Endothelial cell of umbilical vein (primary cell): ENCODE data around the gene HPS4. TPM values are rescaled to one million over a fixed set of nuclear protein-coding genes. Genes with fewer than 3 reads are reported as not detected.

Experiments
- BruUV-seq: library from RNA; stranded (reverse); fragments of 400-500 nt; replicated peaks from 2 replicates; lab custom pipeline; 2021; lab: Mats Ljungman, UMichigan
- CTCF ChIA-PET: fragments of 300-600, 350-600 bp; sonication (Branson Sonifier 250); formaldehyde crosslinking; loops from one replicate; lab custom pipeline; 2021; ENCODE audit warnings: antibody characterized with exemption, inconsistent platforms; lab: Charles Lee
- POLR2A ChIA-PET: fragments of 300-600, 350-600 bp; sonication (Branson Sonifier 250); formaldehyde crosslinking; loops from one replicate; lab custom pipeline; 2021; ENCODE audit warnings: antibody characterized with exemption, inconsistent platforms; lab: Charles Lee
- DNase-seq: peaks from one replicate; pipeline ENCODE4 v3.0.0-alpha.2; 2011; ENCODE audit warnings: low read depth, low spot score
- FAIRE-seq: peaks from 2 replicates; lab custom pipeline; 2011; peaks lifted over from hg19 to GRCh38; lab: Jason Lieb, UNC
- H2AFZ ChIP-seq: 2 replicates; pipeline ENCODE4 v1.6.0; 2012; ENCODE audit warnings: low read depth, low read length, control low read depth, inconsistent platforms
- H3K27ac ChIP-seq: 2 replicates; pipeline ENCODE4 v1.5.1; 2011; ENCODE audit warnings: low read depth, mild to moderate bottlenecking, control low read depth, low read length, moderate library complexity; ENCODE audit not compliant: insufficient read depth
- H3K27me3 ChIP-seq, 2 experiments: 2 replicates each; pipeline versions ENCODE4 v1.6.0 to v1.6.1; 2011; ENCODE audit warnings: low read length in 2 of 2, mixed read lengths in 1 of 2; ENCODE audit not compliant: control insufficient read depth in 2 of 2, insufficient read depth in 2 of 2
- H3K36me3 ChIP-seq, 2 experiments: 2 replicates in 1 of 2; 3 replicates in 1 of 2; pipeline ENCODE4 v1.5.1; 2011; ENCODE audit warnings: low read length in 2 of 2, mild to moderate bottlenecking in 1 of 2, moderate library complexity in 1 of 2; ENCODE audit not compliant: control insufficient read depth in 2 of 2, insufficient read depth in 2 of 2; ENCODE audit errors: extremely low read depth in 1 of 2
- H3K4me1 ChIP-seq: 3 replicates; pipeline ENCODE4 v1.5.1; 2011; ENCODE audit warnings: mild to moderate bottlenecking, low read length; ENCODE audit not compliant: control insufficient read depth, insufficient read depth; ENCODE audit errors: extremely low read depth
- H3K4me2 ChIP-seq: 2 replicates; pipeline ENCODE4 v1.6.1; 2011; ENCODE audit warnings: low read length, control low read depth, mixed read lengths; ENCODE audit not compliant: insufficient read depth
- H3K4me3 ChIP-seq, 3 experiments: fragments of 200-600 bp in 1 of 3; sonication (generic), shearing (Covaris generic) in 1 of 3; replicated peaks in 1 of 3; 2 replicates each; pipeline ENCODE4 v1.5.1; 2011 to 2016; ENCODE audit warnings: control low read depth in 3 of 3, low read length in 3 of 3, mild to moderate bottlenecking in 2 of 3, inconsistent platforms in 1 of 3, low read depth in 1 of 3, moderate library complexity in 1 of 3; ENCODE audit not compliant: insufficient read depth in 1 of 3
- H3K79me2 ChIP-seq: 2 replicates; pipeline ENCODE4 v1.6.0; 2012; ENCODE audit warnings: low read length, inconsistent platforms; ENCODE audit not compliant: control insufficient read depth, insufficient read depth
- H3K9ac ChIP-seq: replicated peaks from 2 replicates; pipeline ENCODE3; 2011; ENCODE audit warnings: low read length, control low read depth; ENCODE audit not compliant: insufficient read depth; ENCODE audit errors: extremely low read depth
- H3K9me1 ChIP-seq: replicated peaks from 3 replicates; pipeline ENCODE4 v1.6.0; 2011; ENCODE audit warnings: mild to moderate bottlenecking, low read length; ENCODE audit not compliant: control insufficient read depth, insufficient read depth; ENCODE audit errors: extremely low read depth
- H3K9me3 ChIP-seq: replicated peaks from 2 replicates; pipeline ENCODE4 v1.5.1; 2012; ENCODE audit warnings: low read length, inconsistent platforms; ENCODE audit not compliant: control insufficient read depth, insufficient read depth
- H4K20me1 ChIP-seq: replicated peaks from 2 replicates; pipeline ENCODE3; 2011; ENCODE audit warnings: mild to moderate bottlenecking, low read length; ENCODE audit not compliant: control insufficient read depth, insufficient read depth; ENCODE audit errors: extremely low read depth
- EZH2 ChIP-seq: IDR thresholded peaks from 2 replicates; pipeline ENCODE4 v1.6.1; 2012; ENCODE audit warnings: borderline replicate concordance, low read depth, mild to moderate bottlenecking, moderate library complexity, low read length, inconsistent platforms; ENCODE audit not compliant: severe bottlenecking
- FOS ChIP-seq: IDR thresholded peaks from 2 replicates; pipeline ENCODE4 v1.6.1; 2011; ENCODE audit warnings: mild to moderate bottlenecking, low read length, moderate library complexity, borderline replicate concordance; ENCODE audit not compliant: insufficient read depth
- GATA2 ChIP-seq: IDR thresholded peaks from 2 replicates; pipeline ENCODE4 v1.7.0; 2011; ENCODE audit warnings: low read depth, mild to moderate bottlenecking, moderate library complexity, mixed read lengths, low read length; ENCODE audit not compliant: insufficient read length, insufficient read depth
- JUN ChIP-seq: IDR thresholded peaks from 2 replicates; pipeline ENCODE4 v1.6.1; 2011; ENCODE audit warnings: borderline replicate concordance, low read depth; ENCODE audit not compliant: insufficient read length, insufficient read depth
- MYC ChIP-seq: IDR thresholded peaks from one replicate; pipeline ENCODE4 v1.6.1; 2011; ENCODE audit warnings: mild to moderate bottlenecking, low read depth, low read length
- POLR2A ChIP-seq: IDR thresholded peaks from 2 replicates; pipeline ENCODE4 v1.6.1; 2012; ENCODE audit warnings: low read depth, mild to moderate bottlenecking, control low read depth, low read length
- POLR2AphosphoS5 ChIP-seq: IDR thresholded peaks from 2 replicates; pipeline ENCODE4 v1.6.1; 2012; ENCODE audit warnings: low read depth, mild to moderate bottlenecking, control low read depth, low read length, moderate library complexity; ENCODE audit not compliant: insufficient read depth
- dilution Hi-C: fragments of 300-500 bp; cut with MboI; formaldehyde crosslinking; loops from one replicate; pipeline ENCODE4 v1.15.0; 2019; ENCODE audit warnings: low sequenced_read_pairs; ENCODE audit not compliant: extremely low pct_ligation_motif_present
- intact Hi-C: fragments of 100-400 bp; cut with micrococcal nuclease; formaldehyde crosslinking; loops from one replicate; pipeline ENCODE4 v1.10.0; 2022
- polyA plus RNA-seq, 4 experiments: library from polyadenylated mRNA; depleted of rRNA in 3 of 4; stranded (reverse) in 3 of 4; unstranded in 1 of 4; fragments of >200 nt; gene quantifications; 2 replicates each; pipeline versions ENCODE4 v1.2.1 to v1.2.3, GENCODE V29; 2011 to 2012; ENCODE audit warnings: missing spikeins in 1 of 4
- total RNA-seq: library from RNA; stranded (reverse); gene quantifications from 2 replicates; pipeline ENCODE4 v1.2.3, GENCODE V29; 2021
- TF ChIP-seq, protein P1 (sequence below): IDR thresholded peaks from 2 replicates; pipeline ENCODE4 v1.6.1; 2011; ENCODE audit not compliant: insufficient read depth, insufficient read length
- TF ChIP-seq, protein P2 (sequence below), 2 donors: IDR thresholded peaks; 1 replicate in 1 of 2; 2 replicates in 1 of 2; pipeline ENCODE4 v1.5.1; 2011; ENCODE audit warnings: low read length in 2 of 2, mild to moderate bottlenecking in 2 of 2, moderate library complexity in 2 of 2, control low read depth in 1 of 2, inconsistent platforms in 1 of 2, low read depth in 1 of 2; ENCODE audit not compliant: insufficient read depth in 1 of 2; ENCODE audit errors: extremely low read depth in 1 of 2

Gene HPS4
- total and polyA plus RNA-seq, 2 donors (not counting 3 experiments of a cell fraction or from before 2014, with no cell fraction given) = 28.4 to 29.7 TPM

DNA sequence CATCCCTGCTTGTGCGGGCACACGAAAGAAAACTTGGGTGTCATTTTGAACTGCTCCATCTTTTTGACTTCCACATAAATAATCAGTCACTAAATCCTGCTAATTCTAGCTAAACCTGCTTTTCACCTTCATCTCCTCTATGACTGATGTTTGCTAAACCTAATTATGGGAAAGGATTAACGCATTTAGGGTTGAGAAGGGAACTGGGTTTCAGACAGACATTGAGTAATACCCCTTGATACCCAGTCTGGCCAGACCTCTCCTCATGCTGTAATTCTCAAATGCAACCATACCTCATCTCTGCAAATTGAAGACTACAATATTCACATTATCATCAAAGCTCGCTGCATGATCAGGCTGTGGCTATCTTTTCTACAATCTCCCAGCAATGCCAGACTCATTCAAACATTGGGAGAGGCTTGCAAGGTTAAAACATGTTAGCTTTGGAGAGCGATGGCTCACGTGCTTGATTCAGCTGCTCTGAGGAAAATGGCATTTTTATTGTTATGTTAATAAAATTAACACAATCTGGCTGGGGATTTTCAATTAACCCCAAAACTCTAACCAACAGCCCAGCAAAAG is 2.4 kb downstream of the HPS4 start:
- Histone ChIP-seq H3K4me3 (no peak overlapping the region), H3K27me3 (no peaks in the 10 kb centered on the region), H3K4me1 (peaks cover 23% of the 10 kb centered on the region), H3K9me3 (no peaks in the 10 kb centered on the region), H3K9ac (no peak overlapping the region), H3K79me2 (peaks cover 44% of the 10 kb centered on the region), H3K27ac (no peak overlapping the region), H4K20me1 (no peaks in the 10 kb centered on the region), H3K9me1 (no peaks in the 10 kb centered on the region), H2AFZ (no peak overlapping the region), H3K4me2 (no peak overlapping the region), H3K36me3 (peaks cover 5 to 11% of the 10 kb centered on the region in 2 experiments)
- TF ChIP-seq, protein P1, sequence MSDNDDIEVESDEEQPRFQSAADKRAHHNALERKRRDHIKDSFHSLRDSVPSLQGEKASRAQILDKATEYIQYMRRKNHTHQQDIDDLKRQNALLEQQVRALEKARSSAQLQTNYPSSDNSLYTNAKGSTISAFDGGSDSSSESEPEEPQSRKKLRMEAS = no peak
- TF ChIP-seq, protein P2, sequence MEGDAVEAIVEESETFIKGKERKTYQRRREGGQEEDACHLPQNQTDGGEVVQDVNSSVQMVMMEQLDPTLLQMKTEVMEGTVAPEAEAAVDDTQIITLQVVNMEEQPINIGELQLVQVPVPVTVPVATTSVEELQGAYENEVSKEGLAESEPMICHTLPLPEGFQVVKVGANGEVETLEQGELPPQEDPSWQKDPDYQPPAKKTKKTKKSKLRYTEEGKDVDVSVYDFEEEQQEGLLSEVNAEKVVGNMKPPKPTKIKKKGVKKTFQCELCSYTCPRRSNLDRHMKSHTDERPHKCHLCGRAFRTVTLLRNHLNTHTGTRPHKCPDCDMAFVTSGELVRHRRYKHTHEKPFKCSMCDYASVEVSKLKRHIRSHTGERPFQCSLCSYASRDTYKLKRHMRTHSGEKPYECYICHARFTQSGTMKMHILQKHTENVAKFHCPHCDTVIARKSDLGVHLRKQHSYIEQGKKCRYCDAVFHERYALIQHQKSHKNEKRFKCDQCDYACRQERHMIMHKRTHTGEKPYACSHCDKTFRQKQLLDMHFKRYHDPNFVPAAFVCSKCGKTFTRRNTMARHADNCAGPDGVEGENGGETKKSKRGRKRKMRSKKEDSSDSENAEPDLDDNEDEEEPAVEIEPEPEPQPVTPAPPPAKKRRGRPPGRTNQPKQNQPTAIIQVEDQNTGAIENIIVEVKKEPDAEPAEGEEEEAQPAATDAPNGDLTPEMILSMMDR (IDR thresholded peaks at IDR 0.05; ENCODE audit: extremely low read depth in 1 of 2, insufficient read depth in 1 of 2, low read depth in 1 of 2, low read length in 2 of 2) = no peak
- no peak for TF ChIP-seq EZH2
- TF ChIP-seq POLR2AphosphoS5 = no peak
- TF ChIP-seq POLR2A = no peak
- no peak for TF ChIP-seq FOS
- no peak for TF ChIP-seq MYC
- no peak for TF ChIP-seq GATA2
- no peak for TF ChIP-seq JUN
- FAIRE-seq (no peak), DNase-seq (no peak)
- intact Hi-C loops (no loop called here), dilution Hi-C loops (no loop called here)
- POLR2A ChIA-PET = no interaction called here
- CTCF ChIA-PET = interaction anchor here (1.2 to 1.3 kb wide), 2 partner anchors 10 to 117 kb away, joined by 3 read pairs; no protein-coding TSS in a partner anchor
- BruUV-seq = no TSS peak
